ENCODE results near the gene MCEMP1. TPM values are rescaled to one million over a fixed set of nuclear protein-coding genes. Genes with fewer than 3 reads are reported as not detected.

The MCEMP1 gene
- total and polyA plus RNA-seq, 2 experiments from 2014 or later, result not detected

- H3K9me2 ChIP-seq (replicated peaks; ENCODE audit: insufficient read depth), result no peaks in the 10 kb centered on the region
- H3K4me3 ChIP-seq, result peak within 1 kb of the TSS; percentile 92
- no peaks in the 10 kb centered on the region for H3K4me1 ChIP-seq (ENCODE audit: insufficient read depth)
- H3K9me3 ChIP-seq (ENCODE audit: low read depth), result no peaks in the 10 kb centered on the region
- H2AFZ ChIP-seq, result peak within 1 kb of the TSS; percentile 100
- 1% methylated on average over 49 of the region's 79 CpGs for WGBS (ENCODE audit: low lambda C conversion rate, missing lambda C conversion rate)
- no peaks in the 10 kb centered on the region for H4K20me1 ChIP-seq (ENCODE audit: insufficient read depth, poor library complexity, severe bottlenecking)
- peaks cover 14% of the 10 kb centered on the region for H3K79me2 ChIP-seq
- H3K27me3 ChIP-seq, result peaks cover 5% of the 10 kb centered on the region
- DNase-seq (ENCODE audit: low spot score), result peak; percentile 95
- H3K36me3 ChIP-seq (replicated peaks; ENCODE audit: insufficient read depth, low read depth), result no peaks in the 10 kb centered on the region
- H3K4me2 ChIP-seq, result peak within 1 kb of the TSS; percentile 99
- TF ChIP-seq EZH2phosphoT487 (IDR thresholded peaks at IDR 0.05; ENCODE audit: low read depth, severe bottlenecking, unreplicated experiment) (no peak), CTCF (IDR thresholded peaks at IDR 0.05; ENCODE audit: poor library complexity) (peak; percentile 87)
- H3K27ac ChIP-seq, result peak within 1 kb of the TSS; percentile 66
Observed at GRCh38 chr19:7680606-7681339, 3.9 kb downstream of the MCEMP1 start, which contains the start of gene TRAPPC5. Gene TRAPPC5 (plus strand): TSS chr19:7680833. CDS start chr19:7682254, 1,421 bp downstream.

GRCh38 chr19:7681340-7682174 is 4.7 kb downstream of the MCEMP1 start:
- Histone ChIP-seq H2AFZ (peak overlapping the region; percentile 100), H3K36me3 (replicated peaks; ENCODE audit: insufficient read depth, low read depth) (no peaks in the 10 kb centered on the region), H3K79me2 (peaks cover 14% of the 10 kb centered on the region), H3K9me2 (replicated peaks; ENCODE audit: insufficient read depth) (no peaks in the 10 kb centered on the region), H3K4me2 (peak overlapping the region; percentile 99), H3K9me3 (ENCODE audit: low read depth) (no peaks in the 10 kb centered on the region), H3K27ac (peak overlapping the region; percentile 66), H3K27me3 (peaks cover 5% of the 10 kb centered on the region), H4K20me1 (ENCODE audit: insufficient read depth, poor library complexity, severe bottlenecking) (no peaks in the 10 kb centered on the region), H3K4me1 (ENCODE audit: insufficient read depth) (no peaks in the 10 kb centered on the region), H3K4me3 (peak overlapping the region; percentile 92)
- TF ChIP-seq EZH2phosphoT487 (IDR thresholded peaks at IDR 0.05; ENCODE audit: low read depth, severe bottlenecking, unreplicated experiment), result no peak
- peak; percentile 49 for TF ChIP-seq CTCF (IDR thresholded peaks at IDR 0.05; ENCODE audit: poor library complexity)
- WGBS (ENCODE audit: low lambda C conversion rate, missing lambda C conversion rate), result 34% methylated on average over 33 of the region's 43 CpGs
- peak; percentile 91 for DNase-seq (ENCODE audit: low spot score)

- TF ChIP-seq CTCF (IDR thresholded peaks at IDR 0.05; ENCODE audit: poor library complexity) (no peak), EZH2phosphoT487 (IDR thresholded peaks at IDR 0.05; ENCODE audit: low read depth, severe bottlenecking, unreplicated experiment) (no peak), EZH2 (IDR thresholded peaks at IDR 0.05; ENCODE audit: borderline replicate concordance) (no peak)
- Histone ChIP-seq H4K20me1 (ENCODE audit: insufficient read depth, poor library complexity, severe bottlenecking) (no peaks in the 10 kb centered on the region), H3K27ac (no peak overlapping the region), H3K79me2 (peaks cover 14% of the 10 kb centered on the region), H3K27me3 (peaks cover 5% of the 10 kb centered on the region), H2AFZ (no peak overlapping the region), H3K9me2 (replicated peaks; ENCODE audit: insufficient read depth) (no peaks in the 10 kb centered on the region), H3K4me3 (no peak overlapping the region), H3K36me3 (replicated peaks; ENCODE audit: insufficient read depth, low read depth) (no peaks in the 10 kb centered on the region), H3K4me2 (peak overlapping the region; percentile 99), H3K9me3 (ENCODE audit: low read depth) (no peaks in the 10 kb centered on the region), H3K4me1 (ENCODE audit: insufficient read depth) (no peaks in the 10 kb centered on the region)
- WGBS (ENCODE audit: low lambda C conversion rate, missing lambda C conversion rate), result 98% methylated on average over 71 of the region's 74 CpGs
- DNase-seq (ENCODE audit: low spot score), result no peak
Observed at GRCh38 chr19:7682175-7682855, 5.4 kb downstream of the MCEMP1 start.
